K562 (cell line): Measurements from ENCODE around the gene TBXAS1. TPM values are rescaled to one million over a fixed set of nuclear protein-coding genes. Genes with fewer than 3 reads are reported as not detected.

Experiments
- AFF4 ChIP-seq: sonication (generic); formaldehyde crosslinking; IDR thresholded peaks from 2 replicates; pipeline ENCODE4 v1.8.0; 2023; ENCODE audit warnings: mild to moderate bottlenecking, missing genetic modification reagents
- FOXP1 ChIP-seq: sonication (generic); formaldehyde crosslinking; IDR thresholded peaks from 2 replicates; pipeline ENCODE4 v1.8.0; 2022; ENCODE audit warnings: mild to moderate bottlenecking, missing genetic modification reagents
- HDAC1 ChIP-seq, 2 experiments: fragments of 450-650 bp; IDR thresholded peaks; 2 replicates each; pipeline ENCODE4 v1.6.1; 2016 to 2017; ENCODE audit warnings: inconsistent platforms in 1 of 2, mild to moderate bottlenecking in 1 of 2, moderate library complexity in 1 of 2
- MBD2 ChIP-seq: sonication (generic); IDR thresholded peaks from 2 replicates; pipeline ENCODE4 v1.6.1; 2016; ENCODE audit warnings: low read depth, borderline replicate concordance
- MED1 ChIP-seq: sonication (generic); formaldehyde crosslinking; IDR thresholded peaks from 2 replicates; pipeline ENCODE4 v1.8.1; 2023; ENCODE audit warnings: missing genetic modification reagents, borderline replicate concordance
- MEF2A ChIP-seq: IDR thresholded peaks from 2 replicates; pipeline ENCODE4 v1.6.1; 2011; ENCODE audit warnings: low read depth, mild to moderate bottlenecking, low read length, moderate library complexity; ENCODE audit not compliant: control insufficient read depth
- SMARCB1 ChIP-seq: IDR thresholded peaks from 2 replicates; pipeline ENCODE4 v1.6.1; 2011; ENCODE audit warnings: improper control_type of control experiment, low read depth; ENCODE audit not compliant: insufficient read length
- SP2 ChIP-seq: IDR thresholded peaks from 2 replicates; pipeline ENCODE4 v1.6.1; 2011; ENCODE audit warnings: mild to moderate bottlenecking, low read depth, low read length, moderate library complexity; ENCODE audit not compliant: poor library complexity, severe bottlenecking; ENCODE audit errors: extremely low read depth
- XRCC4 ChIP-seq: IDR thresholded peaks from one replicate; pipeline ENCODE4 v1.6.1; 2011; ENCODE audit not compliant: insufficient read depth, insufficient read length; ENCODE audit errors: extremely low read depth
- ZBTB2 ChIP-seq: fragments of 450-650 bp; IDR thresholded peaks from 2 replicates; pipeline ENCODE4 v1.6.1; 2016; ENCODE audit warnings: antibody characterized with exemption
- ZBTB40 ChIP-seq, 2 experiments: fragments of 450-650 bp in 1 of 2; sonication (generic) in 1 of 2; formaldehyde crosslinking in 1 of 2; IDR thresholded peaks; 2 replicates each; pipeline versions ENCODE4 v1.7.1 to v1.9.0; 2016 to 2022; ENCODE audit warnings: inconsistent platforms in 1 of 2, mild to moderate bottlenecking in 1 of 2, missing genetic modification reagents in 1 of 2
- ZNF445 ChIP-seq: fragments of 250-450 bp; sonication (Bioruptor Pico); IDR thresholded peaks from 2 replicates; pipeline ENCODE4 v1.4.0; 2020; ENCODE audit warnings: low read depth, mild to moderate bottlenecking, moderate library complexity
- polyA plus RNA-seq, 8 experiments: library from polyadenylated mRNA; depleted of rRNA in 4 of 8; stranded (reverse) in 5 of 8; unstranded in 3 of 8; fragments of >200 nt; fragmentation: Nextera tagmentation in 2 of 8; fragmentation: Illumina TruSeq in 1 of 8; extraction: Ambion mirVana in 2 of 8; extraction: Trizol in 1 of 8; gene quantifications; 2 replicates each; pipeline versions ENCODE4 v1.2.1 to v1.2.3, GENCODE V29; 2011 to 2014; ENCODE audit warnings: inconsistent platforms in 1 of 8, missing spikeins in 1 of 8
- total RNA-seq, 7 experiments: library from RNA; depleted of rRNA in 6 of 7; stranded (reverse); fragments of >200 nt in 6 of 7; fragmentation: Illumina TruSeq in 2 of 7; extraction: Trizol in 2 of 7; gene quantifications; 2 replicates each; pipeline versions ENCODE4 v1.2.1 to v1.2.3, GENCODE V29; 2011 to 2021; ENCODE audit warnings: low replicate concordance in 1 of 7

The TBXAS1 gene
- total and polyA plus RNA-seq, 9 of the 15 experiments (the other 6 are each of a cell fraction or from before 2014, with no cell fraction given) = 1.1 to 8.3 (median 1.9) TPM

- TF ChIP-seq XRCC4 (no peak), ZBTB40 (IDR thresholded peaks at IDR 0.05) (no peak; the same call in 1 of the 2 replicates), ZBTB40 (CRISPR knock-in tag; IDR thresholded peaks at IDR 0.05) (no peak), ZBTB2 (no peak), SMARCB1 (no peak), MBD2 (no peak), MED1 (CRISPR knock-in tag) (no peak), MEF2A (no peak), FOXP1 (CRISPR knock-in tag) (no peak), SP2 (no peak), ZNF445 (no peak), AFF4 (CRISPR knock-in tag) (no peak), HDAC1 (IDR thresholded peaks at IDR 0.05) (no peak; a peak in 1 of 4 replicates)
Measured at GRCh38 chr7:139855498-139856270, 26.6 kb downstream of the TBXAS1 start (continued).
